Uterus (tissue), 2 donors: ENCODE data around the gene COQ6.

ENCODE experiments used
- POLR2A ChIP-seq, 2 donors: fragments of 450-650 bp; IDR thresholded peaks; one replicate each; pipeline ENCODE4 v1.6.1; 2016; ENCODE audit warnings: antibody characterized with exemption in 2 of 2, mild to moderate bottlenecking in 1 of 2, moderate library complexity in 1 of 2
- TF ChIP-seq, protein P1 (sequence below), 4 experiments: fragments of 200-600 bp in 2 of 4; fragments of 450-650 bp in 2 of 4; sonication (generic) in 2 of 4; IDR thresholded peaks; one replicate each; pipeline ENCODE4 v1.5.1; 2016 to 2019; ENCODE audit warnings: antibody characterized with exemption in 4 of 4, mild to moderate bottlenecking in 2 of 4, moderate library complexity in 1 of 4

DNA sequence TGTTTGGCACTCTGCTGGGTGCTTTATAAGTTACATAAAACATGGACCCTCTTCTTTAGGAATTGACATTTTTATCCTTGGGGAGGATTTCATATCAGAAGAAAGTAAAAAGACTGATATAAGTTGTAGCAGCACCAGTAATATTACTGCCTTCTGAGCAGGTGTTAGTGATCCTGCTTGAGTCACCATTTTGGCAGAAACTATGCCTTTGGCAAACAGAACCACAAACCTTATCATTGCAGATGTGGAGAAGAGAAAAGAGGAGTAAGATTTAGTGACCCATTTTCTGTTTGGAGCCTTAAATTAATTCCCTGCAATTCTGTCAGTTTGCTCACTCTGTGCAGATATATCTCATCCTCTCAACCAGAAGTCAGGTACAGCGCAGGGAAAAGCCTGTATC is 40.4 kb upstream of the COQ6 start:
- TF ChIP-seq, protein P1, sequence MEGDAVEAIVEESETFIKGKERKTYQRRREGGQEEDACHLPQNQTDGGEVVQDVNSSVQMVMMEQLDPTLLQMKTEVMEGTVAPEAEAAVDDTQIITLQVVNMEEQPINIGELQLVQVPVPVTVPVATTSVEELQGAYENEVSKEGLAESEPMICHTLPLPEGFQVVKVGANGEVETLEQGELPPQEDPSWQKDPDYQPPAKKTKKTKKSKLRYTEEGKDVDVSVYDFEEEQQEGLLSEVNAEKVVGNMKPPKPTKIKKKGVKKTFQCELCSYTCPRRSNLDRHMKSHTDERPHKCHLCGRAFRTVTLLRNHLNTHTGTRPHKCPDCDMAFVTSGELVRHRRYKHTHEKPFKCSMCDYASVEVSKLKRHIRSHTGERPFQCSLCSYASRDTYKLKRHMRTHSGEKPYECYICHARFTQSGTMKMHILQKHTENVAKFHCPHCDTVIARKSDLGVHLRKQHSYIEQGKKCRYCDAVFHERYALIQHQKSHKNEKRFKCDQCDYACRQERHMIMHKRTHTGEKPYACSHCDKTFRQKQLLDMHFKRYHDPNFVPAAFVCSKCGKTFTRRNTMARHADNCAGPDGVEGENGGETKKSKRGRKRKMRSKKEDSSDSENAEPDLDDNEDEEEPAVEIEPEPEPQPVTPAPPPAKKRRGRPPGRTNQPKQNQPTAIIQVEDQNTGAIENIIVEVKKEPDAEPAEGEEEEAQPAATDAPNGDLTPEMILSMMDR (IDR thresholded peaks at IDR 0.05) = no peak
- TF ChIP-seq POLR2A (IDR thresholded peaks at IDR 0.05) = no peak
